ENCODE data around the gene LRSAM1.

Gene LRSAM1

GRCh38 chr9:127537014-127537413 is 85.7 kb downstream of the LRSAM1 start:
- no peak for DNase-seq

- DNase-seq: no peak
Observed at GRCh38 chr9:127537792-127538191, 86.5 kb downstream of the LRSAM1 start.

- no peak for DNase-seq
Observed at GRCh38 chr9:127538849-127539258, 87.5 kb downstream of the LRSAM1 start.

GRCh38 chr9:127539259-127539981 is 88.1 kb downstream of the LRSAM1 start:
- DNase-seq: no peak

- no peak for DNase-seq
Observed at GRCh38 chr9:127539982-127540663, 88.8 kb downstream of the LRSAM1 start.

- no peak for DNase-seq
Observed at GRCh38 chr9:127540664-127541041, 89.3 kb downstream of the LRSAM1 start.

- DNase-seq: no peak
Observed at GRCh38 chr9:127541176-127541575, 89.9 kb downstream of the LRSAM1 start.

GRCh38 chr9:127541865-127542264 is 90.6 kb downstream of the LRSAM1 start:
- DNase-seq: no peak

- no peak for DNase-seq
Observed at GRCh38 chr9:127543221-127543620, 91.9 kb downstream of the LRSAM1 start.

GRCh38 chr9:127543973-127544533 is 92.7 kb downstream of the LRSAM1 start:
- no peak for DNase-seq

- no peak for DNase-seq
Observed at GRCh38 chr9:127545196-127546124, 94.2 kb downstream of the LRSAM1 start.

- DNase-seq: no peak
Observed at GRCh38 chr9:127546125-127546832, 95.0 kb downstream of the LRSAM1 start.

- no peak for DNase-seq
Observed at GRCh38 chr9:127548352-127548881, 97.1 kb downstream of the LRSAM1 start.

GRCh38 chr9:127549218-127549617 is 97.9 kb downstream of the LRSAM1 start:
- DNase-seq: no peak

- DNase-seq: no peak
Observed at GRCh38 chr9:127549751-127550150, 98.4 kb downstream of the LRSAM1 start.

GRCh38 chr9:127550282-127550681 is 99.0 kb downstream of the LRSAM1 start:
- DNase-seq: no peak

GRCh38 chr9:127550751-127551150 is 99.4 kb downstream of the LRSAM1 start:
- no peak for DNase-seq

All from central memory CD4-positive, alpha-beta T cell (primary cell).